HepG2 (cell line): ENCODE measurements around the gene KIAA0319L. TPM values are rescaled to one million over a fixed set of nuclear protein-coding genes. Genes with fewer than 3 reads are reported as not detected.
A peak's percentile ranks its signal among the peaks of the same experiment; 100 is the strongest.

ENCODE experiments used
- AGO1 ChIP-seq: fragments of 200-400 bp; formaldehyde crosslinking; IDR thresholded peaks from 2 replicates; pipeline ENCODE4 v1.6.1; 2017; ENCODE audit warnings: mild to moderate bottlenecking, low read depth, low read length, moderate library complexity; ENCODE audit not compliant: poor library complexity, severe bottlenecking
- GABPA ChIP-seq, 2 experiments: IDR thresholded peaks; 2 replicates each; pipeline ENCODE4 v1.6.1; 2011 to 2016; ENCODE audit warnings: low read depth in 2 of 2, low read length in 1 of 2, missing biosample characterization in 1 of 2, missing genetic modification characterization in 1 of 2
- KDM3A ChIP-seq: IDR thresholded peaks from 2 replicates; pipeline ENCODE4 v1.6.1; 2018; ENCODE audit warnings: low read depth, missing compliant biosample characterization
- MED1 ChIP-seq: sonication (generic); formaldehyde crosslinking; IDR thresholded peaks from 2 replicates; pipeline ENCODE4 v1.4.0; 2020; ENCODE audit warnings: missing genetic modification reagents
- MIXL1 ChIP-seq: IDR thresholded peaks from 2 replicates; pipeline ENCODE4 v1.6.1; 2016
- NR2F1 ChIP-seq, 2 experiments: fragments of 450-650 bp in 1 of 2; formaldehyde crosslinking in 1 of 2; IDR thresholded peaks; 2 replicates each; pipeline versions ENCODE4 v1.5.0 to v1.6.1; 2016 to 2020; ENCODE audit warnings: mild to moderate bottlenecking in 1 of 2, missing compliant biosample characterization in 1 of 2, missing genetic modification reagents in 1 of 2, moderate library complexity in 1 of 2
- PAX8 ChIP-seq: sonication (generic); formaldehyde crosslinking; IDR thresholded peaks from 2 replicates; pipeline ENCODE4 v1.8.0; 2022; ENCODE audit warnings: mild to moderate bottlenecking, missing genetic modification reagents, borderline replicate concordance
- RBFOX2 ChIP-seq: fragments of 200-400 bp; formaldehyde crosslinking; IDR thresholded peaks from 2 replicates; pipeline ENCODE4 v1.6.1; 2017; ENCODE audit warnings: low read depth, mild to moderate bottlenecking, low read length
- U2AF2 ChIP-seq: fragments of 200-400 bp; formaldehyde crosslinking; IDR thresholded peaks from 2 replicates; pipeline ENCODE4 v1.6.1; 2017; ENCODE audit warnings: low read depth, mild to moderate bottlenecking, low read length
- ZNF251 ChIP-seq: sonication (generic); formaldehyde crosslinking; IDR thresholded peaks from 2 replicates; pipeline ENCODE4 v1.9.0; 2021; ENCODE audit warnings: mild to moderate bottlenecking, missing genetic modification reagents
- ZNF431 ChIP-seq: sonication (generic); formaldehyde crosslinking; IDR thresholded peaks from 2 replicates; pipeline ENCODE4 v1.9.0; 2022; ENCODE audit warnings: missing genetic modification reagents, low read depth, mild to moderate bottlenecking, borderline replicate concordance
- ZNF546 ChIP-seq: sonication (generic); formaldehyde crosslinking; conservative IDR thresholded peaks from 2 replicates; pipeline ENCODE4 v1.8.1; 2023; ENCODE audit warnings: mild to moderate bottlenecking, missing genetic modification reagents
- ZXDC ChIP-seq: sonication (generic); formaldehyde crosslinking; IDR thresholded peaks from 2 replicates; pipeline ENCODE4 v1.5.0; 2020; ENCODE audit warnings: mild to moderate bottlenecking, missing genetic modification reagents
- polyA plus RNA-seq, 8 experiments: library from polyadenylated mRNA; depleted of rRNA in 3 of 8; stranded (reverse) in 7 of 8; unstranded in 1 of 8; fragments of >200 nt; fragmentation: Illumina TruSeq in 4 of 8; extraction: Trizol in 4 of 8; gene quantifications; 2 replicates each; pipeline versions ENCODE4 v1.2.1 to v1.2.3, GENCODE V29; 2011 to 2016; ENCODE audit warnings: low read depth in 4 of 8, missing spikeins in 1 of 8, mixed read lengths in 1 of 8; ENCODE audit not compliant: insufficient read depth in 1 of 8
- total RNA-seq, 5 experiments: library from RNA; depleted of rRNA; stranded (reverse); fragments of >200 nt; fragmentation: Illumina TruSeq; extraction: Trizol; gene quantifications; 2 replicates each; pipeline ENCODE4 v1.2.3, GENCODE V29; 2016; ENCODE audit warnings: low read depth in 1 of 5
- TF ChIP-seq, protein P1 (sequence below): sonication (generic); formaldehyde crosslinking; IDR thresholded peaks from 2 replicates; pipeline ENCODE4 v1.4.0; 2020; ENCODE audit warnings: missing genetic modification reagents
- TF ChIP-seq, protein P2 (sequence below): sonication (generic); formaldehyde crosslinking; conservative IDR thresholded peaks from 2 replicates; pipeline ENCODE4 v1.5.0; 2020; ENCODE audit warnings: missing genetic modification reagents
- TF ChIP-seq, protein P3 (sequence below): IDR thresholded peaks from 2 replicates; pipeline ENCODE4 v1.6.1; 2016; ENCODE audit warnings: missing compliant biosample characterization, missing genetic modification reagents, borderline replicate concordance
- TF ChIP-seq, protein P4 (sequence below): sonication (generic); formaldehyde crosslinking; conservative IDR thresholded peaks from 2 replicates; pipeline ENCODE4 v1.4.0; 2020; ENCODE audit warnings: missing genetic modification reagents

KIAA0319L gene
- total and polyA plus RNA-seq, 2 of the 13 experiments (the other 11 are each of a cell fraction or from before 2014, with no cell fraction given) = 33.4 to 82.6 TPM

GRCh38 chr1:35557611-35558373, 589 bp upstream of the KIAA0319L start, which contains the start of gene NCDN (continued):
- TF ChIP-seq KDM3A (CRISPR knock-in tag) (peak; percentile 12; the same call in 1 of the 2 replicates), ZNF251 (CRISPR knock-in tag) (no peak), MIXL1 (CRISPR knock-in tag) (0 out of 2 replicates have a peak, but pooled peaks have one; percentile 49), NR2F1 (CRISPR knock-in tag; IDR thresholded peaks at IDR 0.05) (no peak), ZNF546 (no peak), RBFOX2 (no peak; the same call in 1 of the 2 replicates), ZXDC (CRISPR knock-in tag) (no peak), U2AF2 (no peak; the same call in 1 of the 2 replicates), GABPA (IDR thresholded peaks at IDR 0.05; ENCODE audit: low read depth, low read length) (peak; percentile 53), GABPA (CRISPR knock-in tag; IDR thresholded peaks at IDR 0.05; ENCODE audit: low read depth) (peak; percentile 91), MED1 (peak; percentile 44), ZNF431 (CRISPR knock-in tag) (no peak), PAX8 (CRISPR knock-in tag) (no peak), AGO1 (no peak)
- TF ChIP-seq, protein P1, sequence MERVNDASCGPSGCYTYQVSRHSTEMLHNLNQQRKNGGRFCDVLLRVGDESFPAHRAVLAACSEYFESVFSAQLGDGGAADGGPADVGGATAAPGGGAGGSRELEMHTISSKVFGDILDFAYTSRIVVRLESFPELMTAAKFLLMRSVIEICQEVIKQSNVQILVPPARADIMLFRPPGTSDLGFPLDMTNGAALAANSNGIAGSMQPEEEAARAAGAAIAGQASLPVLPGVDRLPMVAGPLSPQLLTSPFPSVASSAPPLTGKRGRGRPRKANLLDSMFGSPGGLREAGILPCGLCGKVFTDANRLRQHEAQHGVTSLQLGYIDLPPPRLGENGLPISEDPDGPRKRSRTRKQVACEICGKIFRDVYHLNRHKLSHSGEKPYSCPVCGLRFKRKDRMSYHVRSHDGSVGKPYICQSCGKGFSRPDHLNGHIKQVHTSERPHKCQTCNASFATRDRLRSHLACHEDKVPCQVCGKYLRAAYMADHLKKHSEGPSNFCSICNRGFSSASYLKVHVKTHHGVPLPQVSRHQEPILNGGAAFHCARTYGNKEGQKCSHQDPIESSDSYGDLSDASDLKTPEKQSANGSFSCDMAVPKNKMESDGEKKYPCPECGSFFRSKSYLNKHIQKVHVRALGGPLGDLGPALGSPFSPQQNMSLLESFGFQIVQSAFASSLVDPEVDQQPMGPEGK (CRISPR knock-in tag) = peak; percentile 83
- TF ChIP-seq, protein P2, sequence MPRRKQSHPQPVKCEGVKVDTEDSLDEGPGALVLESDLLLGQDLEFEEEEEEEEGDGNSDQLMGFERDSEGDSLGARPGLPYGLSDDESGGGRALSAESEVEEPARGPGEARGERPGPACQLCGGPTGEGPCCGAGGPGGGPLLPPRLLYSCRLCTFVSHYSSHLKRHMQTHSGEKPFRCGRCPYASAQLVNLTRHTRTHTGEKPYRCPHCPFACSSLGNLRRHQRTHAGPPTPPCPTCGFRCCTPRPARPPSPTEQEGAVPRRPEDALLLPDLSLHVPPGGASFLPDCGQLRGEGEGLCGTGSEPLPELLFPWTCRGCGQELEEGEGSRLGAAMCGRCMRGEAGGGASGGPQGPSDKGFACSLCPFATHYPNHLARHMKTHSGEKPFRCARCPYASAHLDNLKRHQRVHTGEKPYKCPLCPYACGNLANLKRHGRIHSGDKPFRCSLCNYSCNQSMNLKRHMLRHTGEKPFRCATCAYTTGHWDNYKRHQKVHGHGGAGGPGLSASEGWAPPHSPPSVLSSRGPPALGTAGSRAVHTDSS (CRISPR knock-in tag) = 0 out of 2 replicates have a peak, but pooled peaks have one; percentile 26
- TF ChIP-seq, protein P3, sequence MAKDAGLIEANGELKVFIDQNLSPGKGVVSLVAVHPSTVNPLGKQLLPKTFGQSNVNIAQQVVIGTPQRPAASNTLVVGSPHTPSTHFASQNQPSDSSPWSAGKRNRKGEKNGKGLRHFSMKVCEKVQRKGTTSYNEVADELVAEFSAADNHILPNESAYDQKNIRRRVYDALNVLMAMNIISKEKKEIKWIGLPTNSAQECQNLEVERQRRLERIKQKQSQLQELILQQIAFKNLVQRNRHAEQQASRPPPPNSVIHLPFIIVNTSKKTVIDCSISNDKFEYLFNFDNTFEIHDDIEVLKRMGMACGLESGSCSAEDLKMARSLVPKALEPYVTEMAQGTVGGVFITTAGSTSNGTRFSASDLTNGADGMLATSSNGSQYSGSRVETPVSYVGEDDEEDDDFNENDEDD = no peak
- TF ChIP-seq, protein P4, sequence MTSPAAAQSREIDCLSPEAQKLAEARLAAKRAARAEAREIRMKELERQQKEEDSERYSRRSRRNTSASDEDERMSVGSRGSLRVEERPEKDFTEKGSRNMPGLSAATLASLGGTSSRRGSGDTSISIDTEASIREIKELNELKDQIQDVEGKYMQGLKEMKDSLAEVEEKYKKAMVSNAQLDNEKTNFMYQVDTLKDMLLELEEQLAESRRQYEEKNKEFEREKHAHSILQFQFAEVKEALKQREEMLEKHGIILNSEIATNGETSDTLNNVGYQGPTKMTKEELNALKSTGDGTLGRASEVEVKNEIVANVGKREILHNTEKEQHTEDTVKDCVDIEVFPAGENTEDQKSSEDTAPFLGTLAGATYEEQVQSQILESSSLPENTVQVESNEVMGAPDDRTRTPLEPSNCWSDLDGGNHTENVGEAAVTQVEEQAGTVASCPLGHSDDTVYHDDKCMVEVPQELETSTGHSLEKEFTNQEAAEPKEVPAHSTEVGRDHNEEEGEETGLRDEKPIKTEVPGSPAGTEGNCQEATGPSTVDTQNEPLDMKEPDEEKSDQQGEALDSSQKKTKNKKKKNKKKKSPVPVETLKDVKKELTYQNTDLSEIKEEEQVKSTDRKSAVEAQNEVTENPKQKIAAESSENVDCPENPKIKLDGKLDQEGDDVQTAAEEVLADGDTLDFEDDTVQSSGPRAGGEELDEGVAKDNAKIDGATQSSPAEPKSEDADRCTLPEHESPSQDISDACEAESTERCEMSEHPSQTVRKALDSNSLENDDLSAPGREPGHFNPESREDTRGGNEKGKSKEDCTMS (CRISPR knock-in tag) = no peak
